Hepatocyte (in vitro differentiated cells): Measurements from ENCODE around the gene AMOTL1.

Experiments used
- EZH2 ChIP-seq: fragments of 200-600 bp; sonication (generic); IDR thresholded peaks from 2 replicates; pipeline ENCODE4 v1.6.1; 2016; ENCODE audit warnings: antibody characterized with exemption, mild to moderate bottlenecking, borderline replicate concordance
- EZH2phosphoT487 ChIP-seq: fragments of 200-600 bp; sonication (generic); IDR thresholded peaks from one replicate; pipeline ENCODE4 v1.6.1; 2018; ENCODE audit warnings: antibody characterized with exemption, mild to moderate bottlenecking, low read depth, moderate library complexity; ENCODE audit not compliant: unreplicated experiment, severe bottlenecking
- TF ChIP-seq, protein P1 (sequence below): fragments of 200-600 bp; sonication (generic); IDR thresholded peaks from 2 replicates; pipeline ENCODE4 v1.5.1; 2016; ENCODE audit warnings: antibody characterized with exemption, mild to moderate bottlenecking; ENCODE audit not compliant: poor library complexity

DNA sequence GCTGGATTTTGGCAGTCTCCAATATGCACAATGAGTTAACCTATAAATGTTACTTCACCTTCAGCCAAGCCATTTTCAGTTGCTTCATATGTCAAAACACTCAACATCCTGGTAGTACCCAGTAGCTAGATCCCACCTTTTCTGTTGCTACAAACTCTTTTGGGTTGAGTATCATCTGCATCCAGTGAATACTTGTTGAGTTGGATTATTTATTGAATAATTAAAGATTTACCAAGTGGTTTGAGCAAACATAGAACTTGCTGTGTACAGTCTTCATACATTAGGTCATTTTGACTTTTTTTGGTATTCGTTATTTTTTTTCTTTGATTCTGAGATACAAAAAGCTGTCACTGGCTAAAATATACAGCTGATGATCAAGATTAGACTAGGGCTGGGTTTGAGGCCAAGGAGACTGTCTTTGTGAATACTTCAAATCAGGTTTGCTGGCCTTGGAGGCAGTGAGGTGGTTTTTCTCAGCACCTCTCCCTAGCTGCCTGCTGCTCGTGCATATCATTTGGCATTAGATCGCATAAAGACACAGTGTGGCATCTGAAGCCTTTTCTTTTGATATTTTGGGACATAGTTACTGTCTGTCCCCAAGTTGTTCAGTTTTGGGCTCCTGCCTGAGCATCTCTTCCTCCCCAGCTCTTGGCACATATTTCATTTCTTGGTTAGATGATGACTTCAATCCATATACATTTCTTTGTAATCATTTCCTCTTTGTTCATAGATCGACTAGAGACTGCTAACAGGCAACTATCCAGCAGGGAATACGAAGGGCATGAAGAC is 62.8 kb downstream of the AMOTL1 start:
- TF ChIP-seq, protein P1, sequence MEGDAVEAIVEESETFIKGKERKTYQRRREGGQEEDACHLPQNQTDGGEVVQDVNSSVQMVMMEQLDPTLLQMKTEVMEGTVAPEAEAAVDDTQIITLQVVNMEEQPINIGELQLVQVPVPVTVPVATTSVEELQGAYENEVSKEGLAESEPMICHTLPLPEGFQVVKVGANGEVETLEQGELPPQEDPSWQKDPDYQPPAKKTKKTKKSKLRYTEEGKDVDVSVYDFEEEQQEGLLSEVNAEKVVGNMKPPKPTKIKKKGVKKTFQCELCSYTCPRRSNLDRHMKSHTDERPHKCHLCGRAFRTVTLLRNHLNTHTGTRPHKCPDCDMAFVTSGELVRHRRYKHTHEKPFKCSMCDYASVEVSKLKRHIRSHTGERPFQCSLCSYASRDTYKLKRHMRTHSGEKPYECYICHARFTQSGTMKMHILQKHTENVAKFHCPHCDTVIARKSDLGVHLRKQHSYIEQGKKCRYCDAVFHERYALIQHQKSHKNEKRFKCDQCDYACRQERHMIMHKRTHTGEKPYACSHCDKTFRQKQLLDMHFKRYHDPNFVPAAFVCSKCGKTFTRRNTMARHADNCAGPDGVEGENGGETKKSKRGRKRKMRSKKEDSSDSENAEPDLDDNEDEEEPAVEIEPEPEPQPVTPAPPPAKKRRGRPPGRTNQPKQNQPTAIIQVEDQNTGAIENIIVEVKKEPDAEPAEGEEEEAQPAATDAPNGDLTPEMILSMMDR = no peak
- TF ChIP-seq EZH2 = no peak
- TF ChIP-seq EZH2phosphoT487 = no peak
